Measurements from ENCODE around the gene RFPL1. TPM values are rescaled to one million over a fixed set of nuclear protein-coding genes. Genes with fewer than 3 reads are reported as not detected.

The RFPL1 gene
- total and polyA plus RNA-seq, 2 of the 13 experiments (the other 11 are each of a cell fraction or from before 2014, with no cell fraction given): not detected

GRCh38 chr22:29388759-29389090 is 49.7 kb upstream of the RFPL1 start (continued):
- no peak for TF ChIP-seq HNF1A (IDR thresholded peaks at IDR 0.05; ENCODE audit: low read depth)
- TF ChIP-seq HNF1A (CRISPR knock-in tag; IDR thresholded peaks at IDR 0.05; ENCODE audit: borderline replicate concordance): no peak
- no peak for TF ChIP-seq ZNF558 (CRISPR knock-in tag; IDR thresholded peaks at IDR 0.05; ENCODE audit: borderline replicate concordance)
- TF ChIP-seq KDM4B (CRISPR knock-in tag; IDR thresholded peaks at IDR 0.05): no peak
- TF ChIP-seq THAP9 (CRISPR knock-in tag; IDR thresholded peaks at IDR 0.05; ENCODE audit: borderline replicate concordance): no peak
- 0 out of 2 replicates have a peak, but pooled peaks have one; percentile 19 for TF ChIP-seq ZFP37 (CRISPR knock-in tag; IDR thresholded peaks at IDR 0.05; ENCODE audit: borderline replicate concordance)
- TF ChIP-seq KAT7 (CRISPR knock-in tag; IDR thresholded peaks at IDR 0.05; ENCODE audit: borderline replicate concordance): no peak
- peak; percentile 22; the same call in 1 of the 2 replicates for TF ChIP-seq SNAI1 (CRISPR knock-in tag; IDR thresholded peaks at IDR 0.05; ENCODE audit: borderline replicate concordance)
- TF ChIP-seq NFE2L1 (CRISPR knock-in tag; IDR thresholded peaks at IDR 0.05; ENCODE audit: borderline replicate concordance): no peak
- no peak for TF ChIP-seq ZNF3 (CRISPR knock-in tag; IDR thresholded peaks at IDR 0.05)
- no peak for TF ChIP-seq ZNF563 (CRISPR knock-in tag; IDR thresholded peaks at IDR 0.05)
- 0 out of 2 replicates have a peak, but pooled peaks have one; percentile 36 for TF ChIP-seq ZNF724P (CRISPR knock-in tag; IDR thresholded peaks at IDR 0.05; ENCODE audit: borderline replicate concordance)
- TF ChIP-seq ZNF605 (CRISPR knock-in tag; IDR thresholded peaks at IDR 0.05): peak; percentile 4; the same call in 1 of the 2 replicates
- no peak for TF ChIP-seq PRDM4 (CRISPR knock-in tag; IDR thresholded peaks at IDR 0.05; ENCODE audit: borderline replicate concordance)
- no peak for TF ChIP-seq RFX5 (IDR thresholded peaks at IDR 0.05; ENCODE audit: low read depth, low read length)
- no peak for TF ChIP-seq ZBED4 (CRISPR knock-in tag; IDR thresholded peaks at IDR 0.05; ENCODE audit: borderline replicate concordance)
- no peak for TF ChIP-seq TP53 (CRISPR knock-in tag; conservative IDR thresholded peaks at IDR 0.05)
